Heart left ventricle (tissue), 13 donors: ENCODE measurements around the gene ABLIM2.

Experiments
- CTCF ChIP-seq, 12 donors: fragments of 200-600 bp; sonication (generic) in 4 of 12; IDR thresholded peaks; one replicate each; pipeline versions ENCODE4 v1.5.0 to v1.8.0; 2018 to 2022; ENCODE audit warnings: antibody characterized with exemption in 12 of 12, mild to moderate bottlenecking in 5 of 12
- POLR2A ChIP-seq, 2 donors: fragments of 450-650 bp; IDR thresholded peaks; one replicate each; pipeline ENCODE4 v1.6.1; 2017; ENCODE audit warnings: antibody characterized with exemption in 2 of 2, mild to moderate bottlenecking in 2 of 2, moderate library complexity in 2 of 2
- donor health status: ischemic (EF 13 %, LVEDD 7.1; RV severe dilation, severe dysfunction).
- donor health status: DM: no; HTN: yes; CAD: no.
- donor health status: DM: no; HTN: no; CAD: no.
- donor health status: ischemic (EF 25% LVEDD 6.9; RV normal size, moderate dysfunction).
- donor health status: ischemic (EF 25% LVEDD 5.7; RV mildly dilated, moderate dysfunction).
- donor health status: ischemic (EF 35%, LVEDD 5.7; RV mildly dilated, moderate dysfunction).
- donor health status: nonischemic (EF 11% LVEDD 7.7; RV severe dilation, severe dysfunction).
- donor health status: DM: yes; HTN: yes; CAD: no.
- donor health status: PGD.
- donor health status: ischemic (EF 29% LVEDD 5.4; RV normal size, mild dysfunction).
- donor health status: nonischemic (EF 23%, LVEDD 6.1; RV moderate dilation, normal function).

DNA sequence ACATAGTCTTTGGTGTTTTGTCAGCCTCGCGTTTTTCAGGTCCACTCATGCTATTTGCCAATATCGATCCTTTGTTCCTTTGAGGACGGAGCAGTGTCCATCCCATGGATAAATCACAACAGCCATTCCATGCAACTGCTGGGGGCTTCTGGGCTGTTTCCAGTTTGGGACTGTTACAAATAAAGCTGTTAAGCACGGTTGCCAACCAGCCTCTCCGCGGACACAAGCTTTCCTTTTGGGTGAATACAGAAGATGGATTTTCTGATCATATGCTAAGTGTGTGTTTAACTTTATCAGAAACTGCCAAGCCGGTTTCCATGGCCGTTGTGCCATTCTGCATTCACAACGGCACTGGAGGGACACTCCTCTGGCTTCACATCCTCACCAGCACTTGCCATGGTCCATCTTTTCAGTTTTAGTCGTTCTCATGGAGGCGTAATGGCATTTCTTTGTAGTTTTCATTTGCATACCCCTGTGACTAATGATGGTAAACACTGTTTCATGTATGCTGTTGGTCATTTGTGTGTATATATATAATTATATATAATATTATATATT is 67.8 kb downstream of the ABLIM2 start:
- TF ChIP-seq CTCF (IDR thresholded peaks at IDR 0.05) = no peak
- TF ChIP-seq POLR2A (IDR thresholded peaks at IDR 0.05) = no peak
